NB4 (cell line): ENCODE measurements around the gene BMPR1A.
A peak's percentile ranks its signal among the peaks of the same experiment; 100 is the strongest.

Experiments
- DNase-seq: peaks from one replicate; pipeline ENCODE4 v3.0.0; 2010; ENCODE audit warnings: low read depth
- H3K4me3 ChIP-seq: one replicate; pipeline ENCODE4 v1.5.1; 2011; ENCODE audit warnings: mild to moderate bottlenecking, low read depth, low read length, moderate library complexity
- MYC ChIP-seq: IDR thresholded peaks from 2 replicates; pipeline ENCODE4 v1.6.1; 2011; ENCODE audit warnings: low read depth, low read length
- POLR2A ChIP-seq: IDR thresholded peaks from 2 replicates; pipeline ENCODE4 v1.6.1; 2011; ENCODE audit warnings: mild to moderate bottlenecking; ENCODE audit not compliant: insufficient read length; ENCODE audit errors: extremely low read depth
- TF ChIP-seq, protein P1 (sequence below): IDR thresholded peaks from 2 replicates; pipeline ENCODE4 v1.6.1; 2011; ENCODE audit warnings: low read depth, low read length
- TF ChIP-seq, protein P2 (sequence below): IDR thresholded peaks from one replicate; pipeline ENCODE4 v1.5.1; 2012; ENCODE audit warnings: low read depth, low read length

Gene BMPR1A

DNA sequence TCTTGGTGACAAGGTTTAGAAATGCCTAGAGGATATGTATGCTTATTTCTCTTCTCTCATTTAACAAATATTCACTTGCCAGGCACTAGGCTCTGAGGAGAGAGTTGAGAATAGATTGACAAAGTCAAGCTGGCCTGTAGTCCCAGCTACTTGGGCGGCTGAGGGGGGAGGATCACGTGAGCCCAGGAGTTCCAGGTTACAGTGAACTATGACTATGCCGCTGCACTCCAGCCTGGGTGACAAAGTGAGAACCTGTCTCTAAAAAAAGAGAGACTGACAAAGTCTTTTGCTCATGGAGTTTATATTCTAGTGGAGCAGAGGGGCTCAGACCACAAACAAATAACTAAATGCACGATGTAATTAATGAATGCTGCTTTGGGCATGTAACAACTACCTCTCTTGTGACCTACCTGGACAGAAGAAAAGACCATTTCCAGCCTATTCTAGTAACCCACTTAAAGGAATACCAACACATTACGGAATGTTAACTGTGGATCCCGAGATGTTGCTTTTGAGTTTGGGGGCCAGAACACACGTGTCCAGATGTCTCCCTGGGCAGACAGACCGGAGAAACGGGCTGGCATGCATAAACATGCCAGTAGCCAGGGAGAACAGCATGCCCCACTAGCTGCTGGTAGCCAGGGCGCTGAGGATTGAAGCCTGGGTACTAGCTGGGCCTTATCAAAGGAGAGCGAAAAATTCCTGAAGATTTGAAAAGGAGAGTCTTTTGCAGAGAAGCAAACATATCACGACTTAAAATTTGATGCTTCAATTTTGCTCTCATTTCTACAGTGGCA is 2.6 kb upstream of the BMPR1A start:
- no peak overlapping the region for H3K4me3 ChIP-seq
- no peak for DNase-seq
- TF ChIP-seq POLR2A (no peak), MYC (no peak)
- TF ChIP-seq, protein P1, sequence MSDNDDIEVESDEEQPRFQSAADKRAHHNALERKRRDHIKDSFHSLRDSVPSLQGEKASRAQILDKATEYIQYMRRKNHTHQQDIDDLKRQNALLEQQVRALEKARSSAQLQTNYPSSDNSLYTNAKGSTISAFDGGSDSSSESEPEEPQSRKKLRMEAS, result no peak
- TF ChIP-seq, protein P2, sequence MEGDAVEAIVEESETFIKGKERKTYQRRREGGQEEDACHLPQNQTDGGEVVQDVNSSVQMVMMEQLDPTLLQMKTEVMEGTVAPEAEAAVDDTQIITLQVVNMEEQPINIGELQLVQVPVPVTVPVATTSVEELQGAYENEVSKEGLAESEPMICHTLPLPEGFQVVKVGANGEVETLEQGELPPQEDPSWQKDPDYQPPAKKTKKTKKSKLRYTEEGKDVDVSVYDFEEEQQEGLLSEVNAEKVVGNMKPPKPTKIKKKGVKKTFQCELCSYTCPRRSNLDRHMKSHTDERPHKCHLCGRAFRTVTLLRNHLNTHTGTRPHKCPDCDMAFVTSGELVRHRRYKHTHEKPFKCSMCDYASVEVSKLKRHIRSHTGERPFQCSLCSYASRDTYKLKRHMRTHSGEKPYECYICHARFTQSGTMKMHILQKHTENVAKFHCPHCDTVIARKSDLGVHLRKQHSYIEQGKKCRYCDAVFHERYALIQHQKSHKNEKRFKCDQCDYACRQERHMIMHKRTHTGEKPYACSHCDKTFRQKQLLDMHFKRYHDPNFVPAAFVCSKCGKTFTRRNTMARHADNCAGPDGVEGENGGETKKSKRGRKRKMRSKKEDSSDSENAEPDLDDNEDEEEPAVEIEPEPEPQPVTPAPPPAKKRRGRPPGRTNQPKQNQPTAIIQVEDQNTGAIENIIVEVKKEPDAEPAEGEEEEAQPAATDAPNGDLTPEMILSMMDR, result no peak

DNA sequence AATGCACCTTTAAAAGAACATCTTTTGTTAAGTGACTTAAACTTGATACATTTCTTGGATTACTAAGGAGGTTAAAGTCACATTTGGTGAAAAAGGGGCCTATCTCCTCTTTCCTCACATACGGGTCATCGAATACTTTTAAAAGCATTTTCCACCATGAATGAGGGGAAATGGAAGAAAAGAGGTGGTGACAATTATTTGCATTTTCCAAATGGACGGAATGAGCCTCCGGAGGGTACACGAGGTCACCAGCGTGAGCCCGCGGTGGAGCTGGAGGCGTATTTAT is 1.0 kb upstream of the BMPR1A start:
- H3K4me3 ChIP-seq, result peak overlapping the region; percentile 82
- TF ChIP-seq POLR2A, result no peak
- TF ChIP-seq, protein P1, result peak; percentile 77
- peak; percentile 81 for TF ChIP-seq MYC
- no peak for DNase-seq

DNA sequence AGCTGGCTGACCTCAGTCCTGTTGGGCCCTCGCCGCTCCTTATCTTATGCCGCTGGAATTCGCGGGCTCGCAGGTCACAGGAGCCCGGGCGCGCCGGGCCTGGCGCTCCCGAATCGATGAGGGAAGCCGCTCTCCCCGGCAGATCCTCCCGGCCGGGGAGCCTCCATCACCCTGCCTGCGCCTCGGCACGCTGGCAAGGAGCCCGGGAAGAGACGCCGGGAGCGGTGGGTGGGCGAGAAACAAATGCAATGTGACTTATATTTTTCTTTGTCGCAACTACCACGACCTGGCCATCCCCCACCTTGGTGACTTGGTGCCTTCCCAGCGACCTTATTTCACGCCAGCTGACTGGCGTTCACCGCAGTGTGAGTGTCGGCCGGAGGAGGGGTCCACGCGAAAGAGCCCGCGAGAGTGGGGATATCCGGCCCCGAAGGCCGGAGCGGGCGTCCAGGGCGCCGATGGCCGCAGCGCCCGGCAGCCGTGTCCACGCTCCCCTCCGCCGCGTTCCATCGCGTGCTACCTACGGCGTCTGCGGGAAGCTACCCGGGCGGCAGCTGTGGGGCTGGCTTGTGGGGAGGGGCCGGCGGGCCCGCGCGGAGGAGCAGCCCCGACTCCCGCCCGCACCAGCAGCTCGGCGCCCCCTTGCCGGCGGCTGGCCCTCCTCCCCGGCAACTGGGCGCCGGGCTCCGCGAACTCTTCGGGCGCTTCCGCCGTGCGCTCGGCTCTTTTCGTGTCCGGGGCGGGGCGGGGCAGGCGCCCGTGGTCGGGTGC is 494 bp upstream of the BMPR1A start:
- H3K4me3 ChIP-seq, result peak overlapping the region; percentile 82
- TF ChIP-seq, protein P2, result no peak
- TF ChIP-seq MYC, result peak; percentile 44; the same call in 1 of the 2 replicates
- TF ChIP-seq POLR2A, result peak; percentile 85
- TF ChIP-seq, protein P1, result peak; percentile 67
- peak; percentile 94 for DNase-seq

DNA sequence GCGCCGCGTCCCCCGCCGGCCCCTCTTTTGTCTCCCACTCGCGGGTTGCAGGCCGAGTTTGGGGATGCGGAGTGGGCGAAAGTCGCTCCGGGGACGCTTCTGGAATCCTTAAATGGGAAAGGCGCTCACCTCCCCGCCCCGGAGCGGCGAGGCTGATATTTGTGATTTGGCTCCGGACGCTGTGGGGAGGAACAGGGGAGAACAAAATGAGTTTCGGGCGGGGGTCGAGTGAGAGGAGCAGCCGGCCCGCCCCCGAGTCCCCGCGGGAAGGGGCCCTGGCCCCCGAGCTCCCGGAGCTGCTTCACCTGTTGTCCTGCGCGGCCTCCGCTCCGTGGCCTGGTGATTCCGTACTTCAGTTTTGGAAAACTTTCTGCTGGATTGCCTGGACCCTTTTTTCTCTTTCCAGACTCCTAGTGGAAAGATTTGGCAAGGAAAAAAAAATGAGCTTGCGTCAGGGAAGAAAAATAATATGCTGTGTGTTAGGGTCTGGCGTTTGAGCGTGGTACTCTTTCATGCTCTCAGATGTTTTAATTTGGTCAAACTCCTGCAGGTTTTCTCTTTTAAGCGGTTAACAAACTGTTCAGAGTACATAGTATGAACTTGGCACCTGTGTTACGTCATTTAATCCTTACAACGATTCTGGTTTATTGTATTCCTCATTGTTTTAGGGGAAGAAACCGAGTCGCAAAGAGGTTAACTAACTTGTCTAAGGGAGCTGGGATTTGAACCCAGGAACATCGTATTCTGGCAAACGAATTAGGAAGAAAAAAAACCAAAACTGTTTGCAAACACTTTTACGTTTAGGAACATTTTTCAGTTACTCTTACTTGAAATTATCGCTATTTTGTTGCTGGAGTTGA is 924 bp downstream of the BMPR1A start:
- no peak for TF ChIP-seq MYC
- TF ChIP-seq, protein P1, result no peak
- TF ChIP-seq POLR2A, result no peak
- TF ChIP-seq, protein P2, result no peak
- peak overlapping the region; percentile 77 for H3K4me3 ChIP-seq
- peak; percentile 58 for DNase-seq

DNA sequence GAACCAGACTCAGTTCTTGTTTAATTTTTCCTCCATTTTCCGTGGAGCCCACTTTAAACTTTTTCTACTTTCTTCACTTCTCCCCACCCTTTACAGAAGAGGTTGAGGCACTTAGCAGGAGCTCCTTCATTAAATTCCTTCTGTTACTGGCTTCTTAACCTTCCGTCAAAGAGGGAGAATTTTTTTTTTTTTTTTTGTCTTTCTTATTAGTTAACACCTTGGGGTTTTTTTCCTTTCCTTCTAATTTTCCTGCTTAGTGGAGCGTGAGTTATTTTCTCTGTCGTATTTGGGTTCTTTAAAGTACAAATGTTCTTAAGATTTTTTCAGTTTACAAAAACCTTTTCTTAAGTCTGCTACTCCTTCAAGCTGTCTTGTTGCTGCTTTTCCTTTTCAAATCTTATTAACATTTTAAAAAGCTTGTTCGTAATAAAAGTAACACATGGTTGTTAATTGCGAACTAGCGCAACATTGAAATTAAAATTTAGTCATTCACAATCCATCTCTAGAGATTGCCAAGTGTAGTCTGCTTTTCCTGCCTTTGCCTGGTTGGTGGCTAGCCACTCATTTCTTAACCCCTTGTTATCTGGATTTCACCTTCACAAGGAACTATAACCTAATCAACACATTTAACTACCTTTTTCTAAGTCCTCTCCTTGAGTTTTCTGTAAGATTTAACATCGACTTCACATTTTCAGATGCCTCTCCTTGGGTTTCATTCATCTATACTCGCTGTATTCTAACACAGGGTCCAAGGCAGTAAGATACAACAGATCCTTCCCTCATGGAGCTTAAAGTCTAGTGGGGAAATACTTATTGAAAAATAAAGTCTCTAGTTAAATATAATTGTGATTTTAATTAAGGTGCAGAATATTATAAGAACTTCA is 2.0 kb downstream of the BMPR1A start:
- peak; percentile 31 for DNase-seq
- peak overlapping the region; percentile 77 for H3K4me3 ChIP-seq

More for the DNA sequence above, 2.0 kb downstream of the BMPR1A start:
- TF ChIP-seq, protein P2, result no peak
- TF ChIP-seq, protein P1, result no peak
- TF ChIP-seq POLR2A (no peak), MYC (no peak)
